DND-41 (cell line): ENCODE measurements around the gene SIPA1L3.
"Not testable (repeated sequence)": the region's sequence is repeated elsewhere in the genome, so short reads cannot be mapped to it uniquely, and the experiment has no call there.

Source experiments
- ATAC-seq: fragments of 200-7000 bp; cut with Tn5 transposase; 3 replicates; pipeline ENCODE4 v1.9.1; 2021; ENCODE audit warnings: low read depth; ENCODE audit not compliant: insufficient read depth
- DNase-seq: peaks from one replicate; pipeline ENCODE4 v3.0.0-alpha.2; 2020
- H2AFZ ChIP-seq: 2 replicates; pipeline ENCODE4 v1.6.0; 2012; ENCODE audit warnings: low read depth, low read length
- H3K27ac ChIP-seq: 2 replicates; pipeline ENCODE4 v1.5.1; 2012; ENCODE audit warnings: low read length, inconsistent platforms
- H3K27me3 ChIP-seq: fragments of 200-600 bp; sonication (generic); 2 replicates; pipeline ENCODE4 v1.6.0; 2012; ENCODE audit warnings: low read length, mild to moderate bottlenecking, inconsistent platforms; ENCODE audit not compliant: insufficient read depth, poor library complexity
- H3K36me3 ChIP-seq: 2 replicates; pipeline ENCODE4 v1.5.1; 2012; ENCODE audit warnings: low read length, inconsistent platforms; ENCODE audit not compliant: insufficient read depth
- H3K4me1 ChIP-seq: 2 replicates; pipeline ENCODE4 v1.5.1; 2012; ENCODE audit warnings: mild to moderate bottlenecking, low read length; ENCODE audit not compliant: insufficient read depth
- H3K4me2 ChIP-seq: 2 replicates; pipeline ENCODE4 v1.6.0; 2012; ENCODE audit warnings: mild to moderate bottlenecking, moderate library complexity, low read length, inconsistent platforms; ENCODE audit not compliant: insufficient read depth
- H3K4me3 ChIP-seq, 2 experiments: fragments of 200-600 bp in 1 of 2; shearing (Covaris generic) in 1 of 2; 2 replicates each; pipeline ENCODE4 v1.5.1; 2012 to 2016; ENCODE audit warnings: inconsistent platforms in 2 of 2, low read length in 2 of 2, mild to moderate bottlenecking in 2 of 2, low read depth in 1 of 2, moderate library complexity in 1 of 2
- H3K79me2 ChIP-seq: 2 replicates; pipeline ENCODE4 v1.6.0; 2012; ENCODE audit warnings: low read length, inconsistent platforms; ENCODE audit not compliant: insufficient read depth
- H3K9ac ChIP-seq: 2 replicates; pipeline ENCODE4 v1.6.0; 2012; ENCODE audit warnings: low read depth, mild to moderate bottlenecking, inconsistent platforms, low read length, moderate library complexity
- H3K9me3 ChIP-seq: 2 replicates; pipeline ENCODE4 v1.5.1; 2012; ENCODE audit warnings: low read length, moderate library complexity, mild to moderate bottlenecking, inconsistent platforms; ENCODE audit not compliant: insufficient read depth, severe bottlenecking
- H4K20me1 ChIP-seq: 2 replicates; pipeline ENCODE4 v1.6.0; 2012; ENCODE audit warnings: low read length; ENCODE audit not compliant: insufficient read depth
- EZH2 ChIP-seq: IDR thresholded peaks from 3 replicates; pipeline ENCODE4 v1.6.1; 2012; ENCODE audit warnings: borderline replicate concordance, low read depth, mild to moderate bottlenecking, moderate library complexity, low read length, inconsistent platforms; ENCODE audit not compliant: severe bottlenecking
- TF ChIP-seq, protein P1 (sequence below): IDR thresholded peaks from 2 replicates; pipeline ENCODE4 v1.5.1; 2012; ENCODE audit warnings: borderline replicate concordance, low read length, moderate library complexity, mild to moderate bottlenecking; ENCODE audit not compliant: poor library complexity, severe bottlenecking; ENCODE audit errors: extremely low read depth

Gene SIPA1L3

GRCh38 chr19:38228005-38228377, 321.0 kb downstream of the SIPA1L3 start:
- TF ChIP-seq, protein P1, sequence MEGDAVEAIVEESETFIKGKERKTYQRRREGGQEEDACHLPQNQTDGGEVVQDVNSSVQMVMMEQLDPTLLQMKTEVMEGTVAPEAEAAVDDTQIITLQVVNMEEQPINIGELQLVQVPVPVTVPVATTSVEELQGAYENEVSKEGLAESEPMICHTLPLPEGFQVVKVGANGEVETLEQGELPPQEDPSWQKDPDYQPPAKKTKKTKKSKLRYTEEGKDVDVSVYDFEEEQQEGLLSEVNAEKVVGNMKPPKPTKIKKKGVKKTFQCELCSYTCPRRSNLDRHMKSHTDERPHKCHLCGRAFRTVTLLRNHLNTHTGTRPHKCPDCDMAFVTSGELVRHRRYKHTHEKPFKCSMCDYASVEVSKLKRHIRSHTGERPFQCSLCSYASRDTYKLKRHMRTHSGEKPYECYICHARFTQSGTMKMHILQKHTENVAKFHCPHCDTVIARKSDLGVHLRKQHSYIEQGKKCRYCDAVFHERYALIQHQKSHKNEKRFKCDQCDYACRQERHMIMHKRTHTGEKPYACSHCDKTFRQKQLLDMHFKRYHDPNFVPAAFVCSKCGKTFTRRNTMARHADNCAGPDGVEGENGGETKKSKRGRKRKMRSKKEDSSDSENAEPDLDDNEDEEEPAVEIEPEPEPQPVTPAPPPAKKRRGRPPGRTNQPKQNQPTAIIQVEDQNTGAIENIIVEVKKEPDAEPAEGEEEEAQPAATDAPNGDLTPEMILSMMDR, result no peak
- TF ChIP-seq EZH2, result no peak
- no peaks in the 10 kb centered on the region for H3K36me3 ChIP-seq
- no peaks in the 10 kb centered on the region for H3K79me2 ChIP-seq
- no peaks in the 10 kb centered on the region for H3K4me1 ChIP-seq
- H3K27ac ChIP-seq, result no peak overlapping the region
- H3K9ac ChIP-seq, result no peak overlapping the region
- no peaks in the 10 kb centered on the region for H3K9me3 ChIP-seq
- no peak for ATAC-seq
- no peak overlapping the region for H3K4me3 ChIP-seq
- no peak overlapping the region for H2AFZ ChIP-seq
- H3K4me2 ChIP-seq, result no peak overlapping the region
- DNase-seq, result no peak
- no peaks in the 10 kb centered on the region for H4K20me1 ChIP-seq
- H3K27me3 ChIP-seq, result peaks cover 2% of the 10 kb centered on the region

- no peak overlapping the region for H2AFZ ChIP-seq
- TF ChIP-seq, protein P1, result no peak
- TF ChIP-seq EZH2, result no peak
- H3K9me3 ChIP-seq, result no peaks in the 10 kb centered on the region
- ATAC-seq (no peak), DNase-seq (no peak)
- no peaks in the 10 kb centered on the region for H4K20me1 ChIP-seq
- H3K4me2 ChIP-seq, result no peak overlapping the region
- no peaks in the 10 kb centered on the region for H3K27me3 ChIP-seq
- H3K79me2 ChIP-seq, result no peaks in the 10 kb centered on the region
- H3K27ac ChIP-seq, result no peak overlapping the region
- H3K36me3 ChIP-seq, result no peaks in the 10 kb centered on the region
- no peak overlapping the region for H3K9ac ChIP-seq
- H3K4me3 ChIP-seq, result no peak overlapping the region
- no peaks in the 10 kb centered on the region for H3K4me1 ChIP-seq
Measured at GRCh38 chr19:38228491-38229439, 321.8 kb downstream of the SIPA1L3 start.

DNA sequence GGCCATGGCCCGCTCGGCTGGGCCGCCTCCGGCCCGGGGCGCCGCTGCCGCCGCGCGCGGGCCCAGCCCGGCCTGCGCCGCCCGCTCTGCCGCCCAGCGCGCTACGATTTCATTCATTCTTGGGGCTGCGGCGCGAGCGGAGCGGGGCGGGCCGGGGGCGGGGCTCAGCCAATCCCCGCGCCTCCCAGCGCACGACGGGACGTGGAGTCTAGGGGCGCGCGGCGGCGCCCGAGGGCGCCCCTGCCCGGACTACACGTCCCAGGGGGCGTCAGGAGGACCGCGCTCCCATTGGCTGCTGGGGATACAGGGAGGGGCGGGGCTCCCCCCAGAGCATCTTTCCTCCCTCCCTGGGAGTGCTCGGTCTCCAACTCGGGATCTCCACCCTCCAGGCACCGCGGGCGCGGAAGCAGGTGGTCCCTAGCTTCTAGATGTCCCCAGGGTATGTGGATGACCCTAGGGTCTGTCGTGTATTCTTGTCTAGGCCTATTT, 322.6 kb downstream of the SIPA1L3 start:
- H3K4me2 ChIP-seq, result no peak overlapping the region
- DNase-seq (no peak), ATAC-seq (no peak)
- no peaks in the 10 kb centered on the region for H3K79me2 ChIP-seq
- H4K20me1 ChIP-seq, result no peaks in the 10 kb centered on the region
- no peak for TF ChIP-seq EZH2
- TF ChIP-seq, protein P1, result no peak
- no peaks in the 10 kb centered on the region for H3K4me1 ChIP-seq
- no peak overlapping the region for H2AFZ ChIP-seq
- H3K36me3 ChIP-seq, result no peaks in the 10 kb centered on the region
- H3K4me3 ChIP-seq, result no peak overlapping the region
- H3K9ac ChIP-seq, result no peak overlapping the region
- no peak overlapping the region for H3K27ac ChIP-seq
- H3K9me3 ChIP-seq, result no peaks in the 10 kb centered on the region
- no peaks in the 10 kb centered on the region for H3K27me3 ChIP-seq

DNA sequence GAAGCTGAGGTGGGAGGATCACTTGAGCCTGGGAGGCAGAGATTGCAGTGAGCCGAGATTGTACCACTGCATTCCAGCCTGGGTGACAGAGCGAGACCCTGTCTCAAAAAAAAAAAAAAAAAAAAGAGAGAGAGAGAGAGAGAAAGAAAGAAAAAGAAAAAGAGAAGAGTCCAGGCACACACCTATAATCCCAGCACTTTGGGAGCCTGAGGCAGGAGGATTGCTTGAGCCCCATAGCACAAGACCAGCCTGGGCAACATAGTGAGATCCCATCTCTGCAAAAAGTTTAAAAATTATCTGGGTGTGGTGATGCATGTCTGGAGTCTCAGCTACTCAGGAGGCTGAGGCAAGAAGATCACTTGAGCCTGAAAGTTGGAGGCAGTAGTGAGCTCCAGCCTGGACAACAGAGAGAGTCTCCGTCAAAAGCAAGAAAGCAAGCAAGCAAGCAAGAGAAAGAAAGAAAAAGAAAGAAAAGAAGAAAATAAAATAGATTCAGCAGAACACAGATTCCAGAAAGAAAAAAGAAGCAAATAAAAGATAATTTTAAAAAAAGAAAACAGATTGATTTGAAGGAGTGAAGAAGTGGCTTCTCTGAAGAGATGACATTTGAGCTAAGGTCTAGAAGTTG, 323.6 kb downstream of the SIPA1L3 start:
- not testable (repeated sequence) for H3K79me2 ChIP-seq, H3K9me3 ChIP-seq, H3K9ac ChIP-seq, H3K4me3 ChIP-seq, DNase-seq, ATAC-seq, H3K4me2 ChIP-seq, H4K20me1 ChIP-seq, H2AFZ ChIP-seq, H3K4me1 ChIP-seq, H3K27me3 ChIP-seq, H3K27ac ChIP-seq, H3K36me3 ChIP-seq
